Ishikawa (cell line): ENCODE results near the gene FXYD5.

ENCODE experiments used
- CEBPB ChIP-seq: IDR thresholded peaks from 2 replicates; pipeline ENCODE4 v1.6.1; 2012
- CREB1 ChIP-seq: IDR thresholded peaks from 2 replicates; pipeline ENCODE4 v1.6.1; 2012; ENCODE audit warnings: low read depth
- EGR1 ChIP-seq: IDR thresholded peaks from 2 replicates; pipeline ENCODE4 v1.6.1; 2012
- EP300 ChIP-seq: IDR thresholded peaks from 2 replicates; pipeline ENCODE4 v1.6.1; 2012; ENCODE audit warnings: borderline replicate concordance
- FOXM1 ChIP-seq: IDR thresholded peaks from 2 replicates; pipeline ENCODE4 v1.6.1; 2012; ENCODE audit warnings: low read depth, borderline replicate concordance
- NFIC ChIP-seq: IDR thresholded peaks from 2 replicates; pipeline ENCODE4 v1.6.1; 2012
- RAD21 ChIP-seq: IDR thresholded peaks from 2 replicates; pipeline ENCODE4 v1.6.1; 2012; ENCODE audit warnings: low read depth
- REST ChIP-seq: IDR thresholded peaks from 2 replicates; pipeline ENCODE4 v1.6.1; 2012; ENCODE audit warnings: low read depth, mild to moderate bottlenecking
- TAF1 ChIP-seq: IDR thresholded peaks from 2 replicates; pipeline ENCODE4 v1.6.1; 2012; ENCODE audit warnings: low read depth, mild to moderate bottlenecking
- TCF12 ChIP-seq: IDR thresholded peaks from 2 replicates; pipeline ENCODE4 v1.6.1; 2012; ENCODE audit warnings: low read depth
- TEAD4 ChIP-seq: IDR thresholded peaks from 2 replicates; pipeline ENCODE4 v1.6.1; 2012
- YY1 ChIP-seq: IDR thresholded peaks from 2 replicates; pipeline ENCODE4 v1.6.1; 2012; ENCODE audit warnings: low read depth
- ZBTB7A ChIP-seq: IDR thresholded peaks from 2 replicates; pipeline ENCODE4 v1.6.1; 2012; ENCODE audit warnings: low read depth
- TF ChIP-seq, protein P1 (sequence below): IDR thresholded peaks from 2 replicates; pipeline ENCODE4 v1.6.1; 2012
- TF ChIP-seq, protein P2 (sequence below): IDR thresholded peaks from 2 replicates; pipeline ENCODE4 v1.6.1; 2012

The FXYD5 gene

DNA sequence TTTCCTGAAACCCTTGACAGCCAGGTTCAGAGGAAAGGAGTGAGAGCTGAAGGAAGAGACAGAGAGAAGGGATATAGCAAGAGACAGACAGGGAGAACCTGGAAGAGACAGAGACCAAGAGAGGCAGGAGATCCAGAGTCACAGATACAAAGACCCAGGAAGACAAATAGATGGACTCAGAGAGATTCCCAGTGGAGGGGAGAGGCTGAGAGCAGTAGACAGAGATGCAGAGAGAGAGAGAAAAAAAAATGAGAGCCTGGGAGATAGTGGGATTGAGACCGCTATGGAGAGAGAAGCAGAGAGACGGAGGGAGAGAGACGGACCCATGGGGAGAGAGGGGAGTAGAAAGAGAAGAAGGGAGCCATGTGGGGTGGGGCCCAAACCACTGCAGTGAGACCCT lies 10.7 kb upstream of the FXYD5 start:
- TF ChIP-seq, protein P1, sequence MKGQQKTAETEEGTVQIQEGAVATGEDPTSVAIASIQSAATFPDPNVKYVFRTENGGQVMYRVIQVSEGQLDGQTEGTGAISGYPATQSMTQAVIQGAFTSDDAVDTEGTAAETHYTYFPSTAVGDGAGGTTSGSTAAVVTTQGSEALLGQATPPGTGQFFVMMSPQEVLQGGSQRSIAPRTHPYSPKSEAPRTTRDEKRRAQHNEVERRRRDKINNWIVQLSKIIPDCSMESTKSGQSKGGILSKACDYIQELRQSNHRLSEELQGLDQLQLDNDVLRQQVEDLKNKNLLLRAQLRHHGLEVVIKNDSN = no peak
- TF ChIP-seq REST (no peak), CEBPB (no peak), TEAD4 (no peak), EP300 (no peak), NFIC (no peak), EGR1 (no peak), YY1 (no peak), RAD21 (no peak), FOXM1 (no peak), TAF1 (no peak), TCF12 (no peak), CREB1 (no peak), ZBTB7A (no peak)
- TF ChIP-seq, protein P2, sequence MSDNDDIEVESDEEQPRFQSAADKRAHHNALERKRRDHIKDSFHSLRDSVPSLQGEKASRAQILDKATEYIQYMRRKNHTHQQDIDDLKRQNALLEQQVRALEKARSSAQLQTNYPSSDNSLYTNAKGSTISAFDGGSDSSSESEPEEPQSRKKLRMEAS = no peak

GRCh38 chr19:35144259-35144599 lies 10.3 kb upstream of the FXYD5 start:
- no peak for TF ChIP-seq CEBPB
- TF ChIP-seq EP300 = no peak
- no peak for TF ChIP-seq FOXM1
- TF ChIP-seq, protein P2 = no peak
- no peak for TF ChIP-seq YY1
- TF ChIP-seq TEAD4 = no peak
- no peak for TF ChIP-seq RAD21
- no peak for TF ChIP-seq ZBTB7A
- TF ChIP-seq TAF1 = no peak

DNA sequence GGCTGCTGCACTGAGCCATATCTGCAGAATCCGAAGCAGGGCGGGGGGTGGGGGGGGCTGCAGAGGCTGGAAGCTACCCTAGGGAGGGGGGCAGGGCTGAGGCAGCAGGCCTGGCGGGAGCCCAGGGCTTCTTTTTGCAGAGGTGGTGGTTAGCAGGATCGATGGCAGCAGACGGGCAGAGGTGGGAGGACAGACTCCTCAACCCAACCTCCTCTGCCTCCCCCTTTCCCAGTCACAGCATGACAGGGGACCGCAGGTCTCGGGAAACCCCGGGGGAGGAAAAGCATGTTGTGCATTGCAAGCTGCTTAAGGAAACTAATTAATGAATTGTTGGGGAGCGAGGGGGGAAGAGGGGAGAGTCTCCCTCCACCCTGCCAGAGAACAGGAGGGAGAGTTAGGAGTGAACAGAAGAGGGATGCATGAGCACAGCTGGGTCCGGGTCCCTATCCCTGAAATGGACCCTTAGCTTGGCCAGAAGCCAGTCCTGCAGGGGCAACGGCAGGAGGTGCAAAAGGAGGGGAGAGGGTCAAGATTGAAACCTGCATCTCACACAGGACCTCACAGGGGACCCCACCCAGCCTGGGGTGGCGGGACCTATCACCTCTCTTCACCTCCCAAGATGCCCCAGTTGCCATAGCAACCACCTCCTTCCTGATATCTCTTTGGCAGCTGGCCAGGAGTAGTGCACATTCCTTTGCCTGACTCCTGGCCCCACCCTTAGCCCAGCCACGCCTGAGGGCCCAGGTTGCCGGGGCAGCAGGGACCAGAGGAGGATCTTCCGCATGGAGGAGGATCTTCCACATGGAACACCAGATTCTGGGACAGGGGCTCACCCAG lies 9.7 kb upstream of the FXYD5 start:
- TF ChIP-seq NFIC = peak; percentile 89
- TF ChIP-seq, protein P1 = no peak
- TF ChIP-seq TEAD4 = peak; percentile 48

- TF ChIP-seq, protein P1 = 0 out of 2 replicates have a peak, but pooled peaks have one; percentile 21
- no peak for TF ChIP-seq YY1
- no peak for TF ChIP-seq REST
- TF ChIP-seq ZBTB7A = no peak
- TF ChIP-seq RAD21 = no peak
Observed at GRCh38 chr19:35146746-35147459, 7.6 kb upstream of the FXYD5 start.

DNA sequence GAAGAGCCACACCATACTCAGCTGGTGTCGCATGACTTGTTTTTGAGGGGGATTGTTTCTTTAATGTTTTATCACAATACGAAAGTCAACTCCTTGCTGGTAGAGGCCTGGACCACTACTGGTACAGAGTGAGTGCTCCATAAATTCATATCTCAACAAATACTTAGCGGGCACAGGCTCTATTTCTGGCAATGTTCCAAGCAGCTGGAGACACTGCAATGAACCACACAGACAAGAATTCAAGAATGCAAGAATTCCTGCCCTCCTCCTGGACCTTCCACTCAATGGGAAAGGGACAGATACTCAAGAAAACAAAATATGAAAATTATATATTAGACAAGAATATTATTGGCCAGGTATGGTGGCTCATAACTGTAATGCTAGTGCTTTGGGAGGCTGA lies 5.1 kb upstream of the FXYD5 start:
- TF ChIP-seq TCF12 (no peak), CREB1 (no peak), REST (no peak), NFIC (no peak), EGR1 (no peak), ZBTB7A (no peak), CEBPB (no peak), TEAD4 (no peak), YY1 (no peak), EP300 (no peak), TAF1 (no peak), FOXM1 (no peak), RAD21 (no peak)
- TF ChIP-seq, protein P1 = no peak
- TF ChIP-seq, protein P2 = no peak
